Fibroblast of peridontal ligament (primary cell): ENCODE data around the gene BMPER.
"Not testable (repeated sequence)": the region's sequence is repeated elsewhere in the genome, so short reads cannot be mapped to it uniquely, and the experiment has no call there.

Experiments
- DNase-seq: peaks from one replicate; pipeline ENCODE4 v3.0.0-alpha.2; 2010; ENCODE audit errors: extremely low read depth

BMPER gene

GRCh38 chr7:34135924-34136323 is 230.6 kb downstream of the BMPER start:
- DNase-seq: no peak

- no peak for DNase-seq
These were observed 231.4 kb downstream of the BMPER start for GRCh38 chr7:34136698-34137097.

GRCh38 chr7:34137176-34137575 is 231.8 kb downstream of the BMPER start:
- no peak for DNase-seq

- DNase-seq: no peak
These were observed 233.1 kb downstream of the BMPER start for GRCh38 chr7:34138483-34138882.

- no peak for DNase-seq
These were observed 233.7 kb downstream of the BMPER start for GRCh38 chr7:34139086-34139485.

GRCh38 chr7:34140066-34140465 is 234.7 kb downstream of the BMPER start:
- no peak for DNase-seq

- DNase-seq: peak; percentile 94
These were observed 238.1 kb downstream of the BMPER start for GRCh38 chr7:34143402-34143801.

GRCh38 chr7:34145603-34146002 is 240.3 kb downstream of the BMPER start:
- no peak for DNase-seq

- peak; percentile 75 for DNase-seq
These were observed 248.4 kb downstream of the BMPER start for GRCh38 chr7:34153656-34154270.

GRCh38 chr7:34155220-34155908 is 250.0 kb downstream of the BMPER start:
- DNase-seq: peak; percentile 99

- DNase-seq: peak; percentile 34
These were observed 251.0 kb downstream of the BMPER start for GRCh38 chr7:34156336-34156735.

GRCh38 chr7:34157137-34157536 is 251.8 kb downstream of the BMPER start:
- no peak for DNase-seq

GRCh38 chr7:34158368-34159153 is 253.2 kb downstream of the BMPER start:
- DNase-seq: no peak

GRCh38 chr7:34160261-34160752 is 255.0 kb downstream of the BMPER start:
- DNase-seq: peak; percentile 67

GRCh38 chr7:34162027-34162565 is 256.8 kb downstream of the BMPER start:
- no peak for DNase-seq

- DNase-seq: no peak
These were observed 257.3 kb downstream of the BMPER start for GRCh38 chr7:34162677-34163076.

GRCh38 chr7:34163956-34164355 is 258.6 kb downstream of the BMPER start:
- no peak for DNase-seq

GRCh38 chr7:34165466-34165865 is 260.1 kb downstream of the BMPER start:
- peak; percentile 66 for DNase-seq

- peak; percentile 78 for DNase-seq
These were observed 260.7 kb downstream of the BMPER start for GRCh38 chr7:34165927-34166550.

- no peak for DNase-seq
These were observed 262.7 kb downstream of the BMPER start for GRCh38 chr7:34168013-34168412.

GRCh38 chr7:34174688-34175616 is 269.6 kb downstream of the BMPER start:
- DNase-seq: not testable (repeated sequence)
